SK-N-MC (cell line): ENCODE data around the gene INPP5A.

ENCODE experiments used
- EZH2 ChIP-seq: fragments of 200-600 bp; sonication (generic); IDR thresholded peaks from one replicate; pipeline ENCODE4 v1.6.1; 2017; ENCODE audit warnings: antibody characterized with exemption
- FOXP2 ChIP-seq: optimal IDR thresholded peaks from 2 replicates; pipeline ENCODE3; 2011; ENCODE audit warnings: mild to moderate bottlenecking, moderate library complexity; ENCODE audit not compliant: insufficient read depth; ENCODE audit errors: extremely low read length, control extremely low read depth
- POLR2AphosphoS5 ChIP-seq: IDR thresholded peaks from 2 replicates; pipeline ENCODE4 v1.6.1; 2012; ENCODE audit warnings: mild to moderate bottlenecking, low read depth, low read length, borderline replicate concordance

- TF ChIP-seq POLR2AphosphoS5 = no peak
- TF ChIP-seq EZH2 = no peak
- TF ChIP-seq FOXP2 = no peak
These were observed 250.7 kb downstream of the INPP5A start for GRCh38 chr10:132788180-132788830.
